Measurements from ENCODE around the gene MICAL2.

MICAL2 gene

DNA sequence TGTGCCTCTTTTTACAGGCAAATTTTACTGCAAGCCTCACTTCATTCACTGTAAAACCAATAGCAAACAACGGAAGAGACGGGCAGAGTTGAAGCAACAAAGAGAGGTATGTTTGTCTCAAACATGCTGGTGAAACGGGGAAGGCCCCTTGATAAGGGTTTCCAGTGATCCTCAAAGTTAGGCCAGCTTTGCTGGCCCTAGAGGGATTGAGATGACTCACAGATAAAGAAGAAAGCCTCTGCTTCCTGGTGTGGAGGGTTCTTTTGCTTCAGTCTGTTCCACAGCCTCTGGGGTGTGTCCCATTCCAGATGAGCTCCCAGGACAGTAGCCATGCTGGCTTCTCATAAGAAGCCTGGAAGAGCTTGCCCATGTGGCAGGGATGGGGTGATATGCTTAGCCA lies 148.1 kb downstream of the MICAL2 start:
- DNase-seq = no peak

DNA sequence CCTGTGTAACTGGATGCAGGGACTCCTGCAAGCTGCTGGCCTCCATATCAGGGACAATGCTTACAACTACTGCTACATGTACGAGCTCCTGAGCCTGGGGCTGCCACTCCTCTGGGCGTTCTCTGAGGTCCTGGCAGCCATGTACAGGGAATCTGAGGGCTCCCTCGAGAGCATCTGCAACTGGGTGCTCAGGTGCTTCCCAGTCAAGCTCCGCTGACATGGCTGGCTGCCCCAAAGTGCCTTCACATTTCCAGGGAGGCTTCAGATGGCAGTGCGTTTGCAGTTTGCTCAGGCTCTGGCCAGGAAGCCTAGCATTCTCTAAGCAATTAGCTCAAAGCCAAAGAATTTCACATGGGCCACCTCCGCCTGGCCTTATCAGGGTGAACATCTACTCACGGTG lies 149.6 kb downstream of the MICAL2 start:
- no peak for DNase-seq

DNA sequence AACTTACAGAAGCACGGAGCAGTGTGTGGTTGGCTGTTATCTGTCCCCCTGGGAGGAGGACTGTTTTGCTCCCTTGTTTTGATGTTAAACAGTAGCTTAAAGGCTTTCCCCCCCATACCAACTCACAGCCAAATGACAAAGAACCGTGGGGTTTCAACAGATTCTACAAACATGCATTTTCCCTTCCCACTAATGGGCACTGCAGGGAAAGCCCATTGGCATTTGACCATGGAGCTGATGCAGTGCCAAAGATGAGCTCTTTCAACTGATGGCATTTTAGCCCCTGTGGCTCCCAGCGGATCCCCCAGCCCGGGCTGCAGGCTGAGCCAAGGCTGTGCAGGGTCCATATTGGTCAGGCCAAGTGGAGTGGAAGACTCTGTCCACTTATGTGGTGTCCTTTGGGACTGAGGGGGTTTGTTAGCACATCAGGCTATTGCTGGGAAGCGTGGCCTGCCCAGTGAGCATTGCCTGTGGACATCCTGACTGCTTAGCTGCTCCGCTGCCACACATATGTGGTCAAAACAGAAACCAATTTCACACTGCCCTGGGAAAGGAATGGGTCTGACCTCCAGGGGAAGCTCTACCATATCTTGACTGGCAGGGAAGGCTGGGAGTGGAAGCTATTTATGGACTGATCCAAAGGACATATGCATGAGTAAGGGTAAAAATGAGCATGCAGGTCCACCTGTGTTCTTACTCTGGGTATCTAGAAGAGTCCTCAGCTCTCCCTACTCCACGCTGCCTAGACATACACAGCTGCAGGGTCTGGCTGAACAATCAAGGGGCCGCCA lies 150.5 kb downstream of the MICAL2 start:
- DNase-seq = no peak

DNA sequence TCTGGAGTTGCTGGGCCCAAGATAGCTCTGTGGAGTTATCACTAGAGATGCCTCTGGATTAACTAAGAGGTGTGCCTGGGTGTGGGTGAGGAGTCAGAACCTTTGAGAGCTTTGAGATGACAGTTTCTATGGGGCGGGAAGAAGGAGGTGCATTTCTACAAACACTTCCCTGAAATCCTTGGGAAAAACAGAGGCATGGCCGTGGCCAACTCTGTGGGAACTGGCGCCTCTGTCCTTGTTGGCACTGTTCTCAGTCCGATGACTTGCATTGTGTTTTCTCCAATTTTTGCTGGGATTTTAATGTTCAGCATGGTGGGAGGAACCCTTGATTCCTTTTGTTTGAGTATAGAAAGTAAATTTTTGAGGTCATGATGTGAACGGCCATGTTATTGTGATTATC lies 151.2 kb downstream of the MICAL2 start:
- no peak for DNase-seq

DNA sequence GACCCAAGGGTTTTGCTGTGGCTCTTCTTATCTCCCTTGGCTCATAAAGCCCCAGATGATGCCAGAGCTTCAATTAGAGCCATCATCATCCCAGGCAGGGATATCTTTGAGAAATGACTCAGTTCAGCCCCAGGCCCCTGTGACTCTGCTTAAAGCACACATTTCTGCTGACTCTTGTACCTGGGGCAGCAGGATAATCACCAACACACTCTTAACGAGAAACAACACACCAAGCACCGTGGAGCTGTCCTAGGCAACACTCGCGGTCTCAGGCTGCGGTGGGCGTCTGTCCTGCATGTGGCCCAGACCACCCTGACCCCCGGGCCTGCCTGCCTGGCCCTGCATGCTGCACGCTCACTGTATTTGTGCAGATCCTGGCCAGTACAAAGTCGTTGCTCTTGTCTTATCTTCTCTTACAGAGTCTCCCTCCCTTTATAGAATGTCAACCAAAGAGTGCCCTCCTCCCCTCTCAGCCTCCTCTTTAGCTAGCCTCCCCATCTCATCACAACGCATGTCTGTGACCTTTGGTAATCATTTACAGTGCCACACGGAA lies 152.8 kb downstream of the MICAL2 start:
- no peak for DNase-seq

DNA sequence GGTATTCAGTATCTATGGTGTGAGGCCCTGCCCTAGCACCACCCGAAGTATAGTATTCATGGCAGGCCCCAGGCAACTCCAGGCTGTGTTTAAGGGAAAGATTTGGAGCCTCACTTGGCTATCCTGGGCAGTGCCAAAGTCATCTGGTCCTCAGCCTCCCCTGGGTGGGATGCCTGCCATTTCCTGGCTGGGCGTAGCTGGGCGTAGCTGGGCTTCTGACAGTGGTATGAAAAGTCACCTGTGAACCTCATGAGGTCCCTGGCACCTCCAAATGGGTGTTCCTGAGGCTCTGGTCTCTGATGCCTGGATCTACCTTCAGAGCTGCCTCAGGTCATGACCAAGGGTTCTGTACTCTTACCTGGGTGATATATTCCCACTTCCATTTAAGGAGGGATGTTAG lies 154.0 kb downstream of the MICAL2 start:
- DNase-seq = no peak

DNA sequence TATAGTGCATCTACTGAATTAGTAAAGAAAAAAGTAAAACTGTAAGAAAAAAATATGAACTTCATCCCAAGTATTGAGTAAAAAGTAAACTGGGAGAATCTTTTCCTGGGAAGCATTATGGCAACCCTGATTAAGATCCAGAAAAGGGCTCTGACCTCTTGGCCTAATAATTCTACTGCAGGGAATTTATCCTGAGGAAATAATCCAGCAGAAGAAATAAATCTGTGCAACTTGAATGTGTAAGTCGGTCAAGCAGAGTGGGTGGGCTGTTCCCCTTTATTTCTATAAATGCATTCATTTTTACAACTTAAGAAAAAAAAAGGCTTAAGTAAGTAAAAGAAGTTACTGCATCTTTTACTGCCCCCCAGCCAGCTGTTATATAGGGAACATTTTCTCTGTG lies 155.7 kb downstream of the MICAL2 start:
- DNase-seq = no peak

DNA sequence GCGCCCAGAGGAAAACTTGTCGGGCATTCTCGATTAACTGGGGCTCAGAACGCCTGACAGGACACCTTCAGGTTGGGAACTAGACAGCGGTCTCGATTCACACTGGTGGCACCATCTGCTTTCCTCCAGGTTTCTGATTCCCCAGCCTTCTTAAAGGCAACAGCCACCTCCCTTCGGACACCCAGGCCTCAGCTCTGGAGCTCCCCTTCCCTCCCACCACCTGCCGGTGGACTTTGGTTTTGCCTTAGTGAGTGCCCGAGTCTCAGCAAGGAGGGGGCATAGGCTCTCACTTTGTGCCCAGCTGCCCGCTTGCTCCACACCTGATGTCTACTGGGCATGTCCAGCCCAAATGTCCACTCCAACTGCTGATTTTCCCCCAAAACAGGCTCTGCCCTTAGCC lies 156.6 kb downstream of the MICAL2 start:
- no peak for DNase-seq

DNA sequence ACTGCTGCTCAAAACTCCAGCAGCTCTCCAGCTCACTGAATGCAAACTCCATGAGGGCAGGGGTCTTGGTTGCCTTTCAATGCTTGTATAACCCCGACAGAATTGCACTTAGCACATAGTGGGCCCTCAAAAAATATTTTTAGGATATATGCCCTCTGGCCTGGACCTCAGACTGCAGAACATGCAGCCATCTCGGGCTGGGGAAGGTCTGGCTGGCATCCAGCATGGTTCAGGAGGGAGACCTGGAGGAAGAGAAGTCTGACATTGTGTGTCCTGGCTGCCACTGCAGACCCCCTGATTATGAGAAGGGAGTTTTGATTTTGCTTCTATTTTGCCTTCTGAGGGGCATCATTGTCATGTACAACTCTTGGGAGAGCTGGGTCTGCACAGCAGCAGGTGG lies 157.5 kb downstream of the MICAL2 start:
- no peak for DNase-seq

DNA sequence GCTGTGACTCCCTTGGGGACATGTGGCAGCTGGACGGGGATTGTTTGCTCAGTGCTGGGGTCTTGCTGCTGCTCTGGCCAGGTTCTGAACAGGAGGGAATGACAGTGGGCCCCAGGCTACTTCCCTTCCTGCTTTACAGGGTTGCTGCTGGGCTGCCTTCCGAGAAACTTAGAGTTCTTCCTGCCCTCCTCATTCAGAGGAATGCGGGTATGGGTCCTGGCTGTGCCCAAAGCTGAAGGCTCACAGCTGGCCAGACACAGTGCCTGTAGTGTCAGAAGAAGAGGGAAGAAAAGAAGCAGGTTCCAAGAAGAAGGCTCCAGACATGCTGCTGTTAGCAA lies 158.7 kb downstream of the MICAL2 start:
- no peak for DNase-seq

DNA sequence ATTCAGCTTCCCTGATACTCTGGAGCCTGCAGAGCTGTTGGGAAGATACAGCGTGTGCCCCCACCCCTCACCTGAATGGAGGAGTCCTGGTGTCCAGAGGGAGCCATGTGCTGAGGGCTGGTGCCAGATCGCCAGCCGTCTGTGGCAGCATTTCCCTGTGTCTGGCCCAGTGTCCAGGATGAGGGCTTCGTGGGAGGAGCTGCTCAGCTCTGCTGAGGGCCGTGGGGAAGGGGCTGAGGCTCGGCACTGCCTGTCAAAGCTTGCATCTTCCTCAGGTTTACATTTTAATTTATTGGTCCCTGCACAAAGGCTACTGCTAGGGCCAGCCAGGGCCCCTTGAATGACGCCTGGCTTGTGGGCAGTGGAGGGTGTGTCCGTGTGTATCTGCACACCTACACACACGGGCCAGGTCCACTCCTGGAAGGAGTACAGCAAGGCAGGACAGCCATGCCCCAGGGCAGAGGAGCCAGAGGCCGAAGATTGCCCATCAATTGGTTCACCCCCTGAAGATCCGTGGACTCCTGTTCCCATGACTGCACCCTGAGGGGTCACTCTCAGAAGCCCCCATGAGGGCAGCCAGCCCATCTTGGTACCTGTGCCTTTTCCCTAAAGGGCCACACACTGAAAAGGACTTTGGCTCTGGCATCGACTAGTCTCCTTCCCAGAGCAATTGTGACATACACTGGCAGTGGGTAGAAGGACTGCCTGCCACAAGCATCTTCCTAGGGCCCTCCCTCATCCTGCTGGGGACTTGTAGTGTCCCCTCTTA lies 159.2 kb downstream of the MICAL2 start:
- no peak for DNase-seq

DNA sequence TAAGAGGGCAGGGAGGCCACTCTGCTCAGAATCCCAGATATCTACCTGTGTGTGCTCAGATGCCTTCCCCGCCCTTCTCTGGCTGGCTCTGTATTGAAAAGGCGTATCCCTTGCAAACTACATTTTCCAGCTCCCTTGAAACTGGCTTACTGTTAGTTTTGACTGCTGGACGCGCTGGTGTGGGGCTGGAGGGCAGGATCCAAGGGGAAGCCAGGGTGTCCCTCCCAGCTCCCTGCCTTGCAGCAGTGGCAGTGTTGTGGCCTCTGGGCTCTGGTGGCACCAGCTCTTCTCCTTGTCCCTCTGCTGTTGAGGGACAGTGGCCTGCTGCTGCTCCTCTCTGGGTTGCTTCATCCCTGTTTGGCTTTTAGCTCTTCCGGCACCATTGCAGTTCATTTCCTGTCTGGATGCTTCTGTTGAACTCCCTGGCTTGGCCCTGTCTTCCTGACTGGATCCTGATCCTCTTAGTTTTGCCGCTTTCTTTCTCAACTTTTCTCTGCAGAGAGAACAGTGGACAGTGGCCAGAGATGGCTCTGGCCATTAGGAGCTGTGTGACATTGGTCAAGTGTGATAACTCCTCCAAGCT lies 159.9 kb downstream of the MICAL2 start:
- no peak for DNase-seq

DNA sequence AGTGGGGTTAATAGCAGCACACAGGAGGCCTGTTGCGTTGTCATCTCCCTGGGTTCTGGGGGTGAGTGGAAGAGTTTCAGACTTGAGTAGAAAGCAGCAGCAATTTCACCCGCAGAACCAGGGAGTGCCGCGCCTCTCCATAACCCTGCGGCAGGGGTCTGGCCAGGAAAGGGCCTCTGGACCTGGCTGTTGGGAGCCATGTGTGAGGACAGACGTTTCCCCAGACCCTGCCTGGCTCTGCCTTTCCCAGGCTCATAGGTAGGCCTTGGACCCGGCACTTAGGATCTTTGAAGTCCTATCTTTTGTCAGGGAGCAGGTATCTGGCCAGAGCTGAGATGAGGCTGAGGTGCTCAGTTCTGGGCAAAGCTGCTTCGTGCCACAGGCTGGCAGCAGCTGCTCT lies 160.4 kb downstream of the MICAL2 start:
- DNase-seq = no peak

DNA sequence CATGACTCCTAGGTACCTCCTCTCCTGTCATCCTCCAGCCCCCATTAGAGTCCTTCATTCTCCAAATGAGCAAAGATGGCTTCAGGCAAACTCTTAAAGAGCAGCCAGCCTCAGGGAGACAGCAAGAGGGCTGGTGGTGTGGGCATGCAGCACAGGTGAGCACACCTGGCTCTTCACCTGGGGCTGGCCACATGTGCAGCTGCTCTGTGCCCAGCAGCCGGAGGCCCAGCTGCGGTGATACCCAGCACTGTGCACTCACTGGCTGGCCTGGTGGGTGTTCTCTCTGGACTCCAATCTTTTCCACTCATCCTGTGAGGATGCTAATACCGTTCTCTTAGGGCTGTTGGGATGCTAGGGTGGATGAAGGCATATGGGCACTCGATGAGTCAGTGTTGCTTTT lies 160.9 kb downstream of the MICAL2 start:
- no peak for DNase-seq

DNA sequence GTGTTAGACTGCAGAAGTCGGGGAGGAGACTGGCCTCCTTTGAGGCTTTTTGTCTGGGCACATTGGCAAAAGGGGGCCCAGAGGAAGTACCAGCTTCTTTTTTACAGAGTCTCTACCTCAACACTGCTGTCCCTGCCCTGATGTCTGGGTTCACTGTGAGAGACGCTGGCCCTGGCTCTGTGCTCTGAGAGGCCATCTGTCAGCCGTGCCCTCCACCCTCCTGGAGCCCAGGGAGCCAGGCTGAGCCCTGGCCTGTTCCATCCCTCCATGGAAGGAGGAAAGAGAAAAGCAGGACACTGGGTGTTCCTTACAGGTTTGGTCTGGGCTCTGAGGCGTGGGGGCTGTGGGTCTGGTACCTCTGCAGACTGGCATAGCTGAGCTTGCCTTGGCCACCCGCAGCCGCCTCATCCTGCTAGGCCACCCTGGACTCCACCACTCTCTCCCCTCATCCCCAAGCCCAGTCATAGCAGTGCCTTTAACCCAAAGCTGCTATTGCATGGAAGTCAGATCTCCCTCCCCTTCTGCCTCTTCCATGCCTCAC lies 161.5 kb downstream of the MICAL2 start:
- DNase-seq = no peak

DNA sequence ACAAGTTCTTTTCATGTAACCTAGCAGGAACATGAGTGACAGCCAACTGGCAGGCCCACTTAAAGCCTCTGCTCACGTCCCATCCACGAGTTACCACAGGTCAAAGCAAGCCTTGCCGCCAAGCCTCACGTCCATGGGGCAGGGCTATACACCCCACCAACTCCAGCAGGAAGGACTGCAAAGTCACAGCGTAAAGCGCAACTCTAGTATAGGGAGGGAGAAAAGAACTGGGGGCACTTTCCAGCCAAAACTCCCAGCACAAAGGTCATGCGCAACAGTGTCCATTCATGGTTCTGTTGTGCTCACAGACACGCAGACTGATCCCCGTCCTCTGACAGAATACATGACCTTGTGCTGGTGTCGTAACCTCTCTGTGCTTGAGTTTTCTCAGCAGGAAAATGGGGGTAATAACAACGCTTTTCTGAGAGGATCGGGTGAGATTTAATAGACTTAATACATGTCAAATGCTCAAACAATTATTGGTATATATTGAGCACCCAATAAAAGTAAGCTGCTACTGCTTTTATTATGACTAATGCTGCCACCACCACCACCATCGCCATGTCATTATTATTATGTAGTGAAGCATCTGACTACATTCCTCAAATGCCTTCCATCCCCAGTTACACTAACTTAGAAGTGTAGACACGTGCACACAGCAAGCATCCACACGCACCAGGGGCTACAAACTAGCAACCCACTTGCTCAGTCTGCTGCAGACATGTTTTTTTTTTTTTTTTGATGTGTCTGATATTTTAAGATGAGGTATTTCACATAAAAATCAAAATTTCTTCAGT lies 162.6 kb downstream of the MICAL2 start:
- DNase-seq = no peak

DNA sequence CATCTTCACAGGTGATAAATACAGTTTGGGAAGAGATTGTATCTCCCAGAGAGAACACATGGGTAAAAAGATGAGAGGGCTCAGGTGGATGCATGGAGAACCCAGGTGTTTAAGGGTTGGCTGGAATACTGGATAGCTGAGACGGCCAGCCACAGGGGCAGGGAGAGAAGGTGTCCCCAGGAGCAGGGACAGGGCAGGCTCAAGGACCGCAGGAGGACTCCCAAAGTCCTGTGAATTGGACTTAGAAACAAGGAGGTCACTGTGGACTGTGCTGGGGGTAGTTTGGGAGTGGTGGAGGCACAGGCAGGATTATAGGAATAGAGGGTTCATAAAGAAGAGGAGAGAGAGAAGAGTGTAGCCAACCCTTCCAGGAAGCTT lies 163.2 kb downstream of the MICAL2 start:
- no peak for DNase-seq

DNA sequence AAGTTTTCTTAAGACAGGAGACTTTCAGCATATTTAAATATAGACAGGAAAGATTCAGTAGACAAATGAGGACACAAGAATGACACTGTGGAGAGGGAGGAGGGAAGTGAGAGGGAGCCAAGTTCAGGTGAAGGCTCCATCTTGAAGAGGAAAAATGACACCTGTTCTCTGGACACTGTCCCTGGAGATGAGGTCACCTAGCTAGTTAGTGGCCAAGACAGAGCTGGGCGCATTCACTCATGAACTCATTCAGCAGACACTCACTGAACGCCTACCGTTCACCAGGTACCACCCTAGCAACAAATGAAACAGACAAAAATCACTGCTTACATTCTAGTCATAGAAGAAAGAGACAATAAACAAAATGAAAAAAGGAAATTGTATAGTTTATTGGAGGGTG lies 163.7 kb downstream of the MICAL2 start:
- DNase-seq = no peak

DNA sequence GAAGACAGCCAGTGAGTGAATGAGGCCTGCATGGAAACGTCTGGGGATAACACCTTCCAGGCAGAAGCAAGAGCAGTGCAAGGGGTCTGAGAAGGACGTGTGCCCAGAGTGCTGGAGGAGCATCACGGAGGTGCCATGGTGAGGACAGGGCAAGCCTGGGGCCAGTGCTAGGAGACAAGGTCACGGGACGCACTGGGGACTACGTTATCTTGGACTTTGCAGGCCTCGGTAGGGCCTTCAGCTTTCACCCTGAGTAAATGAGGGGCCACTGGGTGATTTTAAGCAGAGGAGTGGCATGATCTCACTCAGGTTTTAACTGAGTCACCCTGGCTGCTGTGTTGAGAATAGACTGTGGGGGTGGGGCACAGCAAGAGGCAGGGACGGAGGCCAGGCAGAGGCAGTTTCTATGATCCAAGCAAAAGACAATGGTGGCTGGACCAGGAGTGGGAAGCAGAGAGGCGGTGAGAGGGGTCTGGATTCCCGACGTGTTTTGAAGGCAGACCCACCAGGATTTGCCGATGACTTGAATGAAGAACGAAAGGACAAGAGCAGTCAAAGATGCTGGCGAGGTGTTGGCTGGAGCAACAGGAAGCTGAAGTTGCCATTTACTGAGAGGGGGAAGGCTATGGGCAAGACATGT lies 164.3 kb downstream of the MICAL2 start:
- no peak for DNase-seq

DNA sequence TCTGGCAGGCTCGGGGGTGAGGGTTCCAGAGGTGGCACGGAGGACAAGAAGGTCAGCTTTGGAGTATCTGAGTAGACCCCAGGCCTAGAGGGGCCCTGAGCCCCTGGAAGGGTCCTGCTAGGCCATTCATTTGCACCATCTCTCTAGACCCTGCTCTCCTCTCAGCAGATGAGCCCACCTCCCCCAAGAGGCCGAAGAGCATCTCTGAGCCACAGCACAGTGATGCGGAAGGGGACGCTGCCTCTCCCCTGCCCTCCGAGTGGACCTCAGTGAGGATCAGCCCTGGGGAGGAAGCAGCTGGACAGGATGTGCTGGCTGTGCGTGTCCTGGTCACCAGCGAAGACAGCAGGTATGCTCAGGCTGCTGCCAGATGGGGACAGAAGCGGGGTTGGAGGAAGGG lies 165.4 kb downstream of the MICAL2 start:
- no peak for DNase-seq

DNA sequence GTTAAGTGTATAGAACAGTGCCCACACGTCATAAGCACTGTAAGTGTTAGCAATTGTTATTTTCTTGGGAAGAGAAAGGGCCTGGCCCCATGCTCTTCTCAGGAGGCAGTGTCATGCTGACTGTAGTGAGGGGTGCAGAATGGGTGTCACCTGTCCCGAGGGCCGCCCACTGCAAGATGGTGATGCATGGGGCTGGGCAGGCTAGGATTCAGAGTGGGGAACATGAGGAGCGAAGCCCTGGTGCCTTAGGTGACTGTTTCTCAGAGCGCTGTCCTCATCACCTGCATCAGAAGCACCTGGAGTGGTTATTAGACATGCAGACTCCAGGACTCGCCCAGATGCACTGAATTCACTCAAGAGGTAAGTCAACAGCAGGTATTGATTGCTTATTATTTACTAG lies 166.0 kb downstream of the MICAL2 start:
- no peak for DNase-seq

DNA sequence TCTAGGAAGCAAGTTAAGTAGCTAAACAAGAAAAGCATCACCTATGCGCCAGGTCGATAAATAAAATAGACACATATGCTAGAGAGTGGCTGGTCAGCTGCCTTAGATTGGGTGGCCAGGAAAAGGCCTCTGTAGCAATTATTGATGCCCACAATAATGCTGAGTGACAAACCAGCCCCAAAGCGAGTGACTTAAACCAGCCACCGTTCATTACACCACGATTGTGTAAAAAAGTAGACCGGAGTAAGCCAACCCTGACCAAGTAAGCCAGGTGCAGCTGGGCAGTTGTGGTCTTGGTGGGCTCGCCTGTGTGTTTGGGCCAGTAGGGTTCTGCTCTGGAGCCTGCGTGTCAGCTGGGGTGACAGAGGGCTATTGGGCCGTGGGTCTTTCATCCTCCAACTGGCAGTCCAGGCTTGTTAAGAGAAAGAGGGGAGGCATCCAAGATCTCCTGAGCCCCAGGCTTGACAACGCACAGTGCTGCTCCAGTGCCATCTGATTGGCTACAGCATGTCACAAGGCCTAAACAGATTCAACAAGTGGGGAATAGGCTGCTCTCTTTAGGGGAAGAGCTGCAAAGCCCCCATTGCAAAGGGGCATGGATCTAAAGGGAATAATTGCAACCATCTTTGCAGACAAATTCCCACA lies 166.6 kb downstream of the MICAL2 start:
- DNase-seq = no peak

Data from T-helper 9 cell (primary cell).